ENCODE measurements around the gene PLA2G4B. TPM values are rescaled to one million over a fixed set of nuclear protein-coding genes. Genes with fewer than 3 reads are reported as not detected.

Gene PLA2G4B
- total RNA-seq, 1 donor from 2014 or later, result 13.1 TPM

GRCh38 chr15:41797201-41797944 is 41.3 kb upstream of the PLA2G4B start:
- H3K4me3 Mint-ChIP-seq (ENCODE audit: low read depth), result no peak overlapping the region
- H3K27ac Mint-ChIP-seq, result no peak overlapping the region
- no peaks in the 10 kb centered on the region for H3K27me3 Mint-ChIP-seq
- H3K36me3 Mint-ChIP-seq (ENCODE audit: insufficient read depth), result peaks cover 5% of the 10 kb centered on the region
- TF ChIP-seq CTCF (IDR thresholded peaks at IDR 0.05; ENCODE audit: unreplicated experiment), result no peak
- no peaks in the 10 kb centered on the region for H3K9me3 Mint-ChIP-seq (ENCODE audit: low read depth)
- no peak for DNase-seq (ENCODE audit: low spot score, unreplicated experiment)
- no peaks in the 10 kb centered on the region for H3K4me1 Mint-ChIP-seq (ENCODE audit: low read depth)

GRCh38 chr15:41798607-41799487 is 39.8 kb upstream of the PLA2G4B start:
- no peak for DNase-seq (ENCODE audit: low spot score, unreplicated experiment)
- H3K27ac Mint-ChIP-seq, result no peak overlapping the region
- no peak overlapping the region for H3K4me3 Mint-ChIP-seq (ENCODE audit: low read depth)
- no peaks in the 10 kb centered on the region for H3K9me3 Mint-ChIP-seq (ENCODE audit: low read depth)
- peaks cover 5% of the 10 kb centered on the region for H3K36me3 Mint-ChIP-seq (ENCODE audit: insufficient read depth)
- H3K27me3 Mint-ChIP-seq, result no peaks in the 10 kb centered on the region
- TF ChIP-seq CTCF (IDR thresholded peaks at IDR 0.05; ENCODE audit: unreplicated experiment), result no peak
- H3K4me1 Mint-ChIP-seq (ENCODE audit: low read depth), result no peaks in the 10 kb centered on the region

GRCh38 chr15:41799488-41799805 is 39.2 kb upstream of the PLA2G4B start:
- H3K27ac Mint-ChIP-seq, result no peak overlapping the region
- no peak for DNase-seq (ENCODE audit: low spot score, unreplicated experiment)
- H3K4me1 Mint-ChIP-seq (ENCODE audit: low read depth), result no peaks in the 10 kb centered on the region
- H3K4me3 Mint-ChIP-seq (ENCODE audit: low read depth), result no peak overlapping the region
- H3K27me3 Mint-ChIP-seq, result no peaks in the 10 kb centered on the region
- no peak for TF ChIP-seq CTCF (IDR thresholded peaks at IDR 0.05; ENCODE audit: unreplicated experiment)
- H3K9me3 Mint-ChIP-seq (ENCODE audit: low read depth), result no peaks in the 10 kb centered on the region
- H3K36me3 Mint-ChIP-seq (ENCODE audit: insufficient read depth), result peaks cover 5% of the 10 kb centered on the region

- Mint-ChIP-seq H3K9me3 (ENCODE audit: low read depth) (no peaks in the 10 kb centered on the region), H3K4me3 (ENCODE audit: low read depth) (no peak overlapping the region), H3K4me1 (ENCODE audit: low read depth) (no peaks in the 10 kb centered on the region), H3K27ac (no peak overlapping the region), H3K27me3 (no peaks in the 10 kb centered on the region), H3K36me3 (ENCODE audit: insufficient read depth) (peaks cover 5% of the 10 kb centered on the region)
- no peak for TF ChIP-seq CTCF (IDR thresholded peaks at IDR 0.05; ENCODE audit: unreplicated experiment)
- DNase-seq (ENCODE audit: low spot score, unreplicated experiment), result no peak
Observed at GRCh38 chr15:41801185-41801584, 37.5 kb upstream of the PLA2G4B start.

GRCh38 chr15:41801850-41802455 is 36.7 kb upstream of the PLA2G4B start:
- DNase-seq (ENCODE audit: low spot score, unreplicated experiment), result no peak
- H3K36me3 Mint-ChIP-seq (ENCODE audit: insufficient read depth), result peaks cover 5% of the 10 kb centered on the region
- no peaks in the 10 kb centered on the region for H3K9me3 Mint-ChIP-seq (ENCODE audit: low read depth)
- TF ChIP-seq CTCF (IDR thresholded peaks at IDR 0.05; ENCODE audit: unreplicated experiment), result no peak
- H3K4me3 Mint-ChIP-seq (ENCODE audit: low read depth), result no peak overlapping the region
- H3K27me3 Mint-ChIP-seq, result no peaks in the 10 kb centered on the region
- H3K27ac Mint-ChIP-seq, result no peak overlapping the region
- no peaks in the 10 kb centered on the region for H3K4me1 Mint-ChIP-seq (ENCODE audit: low read depth)
